Body of pancreas (tissue), 4 donors: Measurements from ENCODE around the gene ABCG8.

Experiments used
- CTCF ChIP-seq, 7 experiments: fragments of 450-650 bp in 4 of 7; fragments of 200-600 bp in 3 of 7; sonication (generic) in 3 of 7; IDR thresholded peaks; one replicate each; pipeline ENCODE4 v1.5.1; 2016 to 2019; ENCODE audit warnings: antibody characterized with exemption in 7 of 7
- POLR2A ChIP-seq, 3 donors: fragments of 450-650 bp; IDR thresholded peaks; one replicate each; pipeline ENCODE4 v1.6.1; 2016; ENCODE audit warnings: antibody characterized with exemption in 3 of 3, mild to moderate bottlenecking in 2 of 3

GRCh38 chr2:43884689-43885088 is 45.9 kb downstream of the ABCG8 start:
- TF ChIP-seq CTCF (IDR thresholded peaks at IDR 0.05) (no peak), POLR2A (IDR thresholded peaks at IDR 0.05) (no peak)
